A549 (cell line): ENCODE results near the gene SMIM35.

ENCODE experiments used
- CEBPB ChIP-seq, 2 experiments: fragments of >200 bp in 1 of 2; sonication (Bioruptor Twin) in 1 of 2; formaldehyde crosslinking in 1 of 2; IDR thresholded peaks; 2 replicates each; pipeline ENCODE4 v1.6.1; 2012 to 2016
- CHD2 ChIP-seq: fragments of 150-350 bp; IDR thresholded peaks from 2 replicates; pipeline ENCODE4 v1.6.1; 2014; ENCODE audit warnings: low read length; ENCODE audit not compliant: partially characterized antibody
- CTCF ChIP-seq: fragments of >200 bp; sonication (Bioruptor Twin); formaldehyde crosslinking; IDR thresholded peaks from 3 replicates; pipeline ENCODE4 v1.5.1; 2016
- EHMT2 ChIP-seq: fragments of 200-600 bp; sonication (generic); IDR thresholded peaks from 2 replicates; pipeline ENCODE4 v1.6.1; 2016; ENCODE audit warnings: antibody characterized with exemption, low read depth, mild to moderate bottlenecking, moderate library complexity
- EP300 ChIP-seq, 2 experiments: fragments of >200 bp; sonication (Bioruptor Twin); formaldehyde crosslinking; IDR thresholded peaks; 2 replicates in 1 of 2; 3 replicates in 1 of 2; pipeline ENCODE4 v1.6.1; 2016 to 2017
- FOSB ChIP-seq: fragments of 250-450 bp; sonication (Bioruptor Pico); IDR thresholded peaks from 2 replicates; pipeline ENCODE4 v1.5.0; 2020; ENCODE audit warnings: mild to moderate bottlenecking, moderate library complexity
- MAX ChIP-seq: IDR thresholded peaks from 2 replicates; pipeline ENCODE4 v1.6.1; 2012
- MYC ChIP-seq: IDR thresholded peaks from 2 replicates; pipeline ENCODE4 v1.6.1; 2012; ENCODE audit warnings: mild to moderate bottlenecking, inconsistent platforms, low read length, improper control_type of control experiment, borderline replicate concordance
- POLR2A ChIP-seq: IDR thresholded peaks from 2 replicates; pipeline ENCODE4 v1.6.1; 2012; ENCODE audit warnings: mild to moderate bottlenecking, low read length
- RFX5 ChIP-seq: fragments of 450-650 bp; IDR thresholded peaks from 2 replicates; pipeline ENCODE4 v1.7.1; 2014; ENCODE audit warnings: antibody characterized with exemption, mild to moderate bottlenecking, moderate library complexity
- RNF2 ChIP-seq: fragments of 200-600 bp; sonication (generic); IDR thresholded peaks from 2 replicates; pipeline ENCODE4 v1.6.1; 2016; ENCODE audit warnings: low read depth, mild to moderate bottlenecking, antibody characterized with exemption, moderate library complexity, borderline replicate concordance
- ZC3H11A ChIP-seq: fragments of 450-650 bp; IDR thresholded peaks from 2 replicates; pipeline ENCODE4 v1.6.1; 2014; ENCODE audit warnings: antibody characterized with exemption, mild to moderate bottlenecking

GRCh38 chr11:118027694-118028093 lies 59.1 kb downstream of the SMIM35 start:
- TF ChIP-seq CTCF (no peak), RNF2 (no peak), POLR2A (no peak), CEBPB (IDR thresholded peaks at IDR 0.05) (no peak), RFX5 (no peak), MYC (no peak), ZC3H11A (no peak), EHMT2 (no peak), MAX (no peak), CHD2 (no peak), EP300 (IDR thresholded peaks at IDR 0.05) (no peak), FOSB (no peak)
